HEK293T (cell line): ENCODE measurements around the gene BMP7.

Experiments used
- ARNT ChIP-seq: fragments of 450-650 bp; IDR thresholded peaks from 2 replicates; pipeline ENCODE4 v1.6.1; 2017; ENCODE audit warnings: mild to moderate bottlenecking
- BHLHE40 ChIP-seq: fragments of 450-650 bp; IDR thresholded peaks from 2 replicates; pipeline ENCODE4 v1.6.1; 2016; ENCODE audit warnings: mild to moderate bottlenecking, moderate library complexity, borderline replicate concordance
- FOXK2 ChIP-seq: fragments of 450-650 bp; IDR thresholded peaks from 2 replicates; pipeline ENCODE4 v1.6.1; 2016; ENCODE audit warnings: mild to moderate bottlenecking
- FOXM1 ChIP-seq: fragments of 450-650 bp; IDR thresholded peaks from 2 replicates; pipeline ENCODE4 v1.6.1; 2017; ENCODE audit warnings: mild to moderate bottlenecking, borderline replicate concordance
- NFRKB ChIP-seq: fragments of 450-650 bp; IDR thresholded peaks from 2 replicates; pipeline ENCODE4 v1.6.1; 2016; ENCODE audit warnings: mild to moderate bottlenecking, moderate library complexity
- SUZ12 ChIP-seq: fragments of 450-650 bp; IDR thresholded peaks from 2 replicates; pipeline ENCODE4 v1.6.1; 2016; ENCODE audit warnings: mild to moderate bottlenecking
- ZNF384 ChIP-seq: fragments of 450-650 bp; IDR thresholded peaks from 2 replicates; pipeline ENCODE4 v1.6.1; 2016
- TF ChIP-seq, protein P1 (sequence below): fragments of 450-650 bp; IDR thresholded peaks from 2 replicates; pipeline ENCODE4 v1.6.1; 2016

DNA sequence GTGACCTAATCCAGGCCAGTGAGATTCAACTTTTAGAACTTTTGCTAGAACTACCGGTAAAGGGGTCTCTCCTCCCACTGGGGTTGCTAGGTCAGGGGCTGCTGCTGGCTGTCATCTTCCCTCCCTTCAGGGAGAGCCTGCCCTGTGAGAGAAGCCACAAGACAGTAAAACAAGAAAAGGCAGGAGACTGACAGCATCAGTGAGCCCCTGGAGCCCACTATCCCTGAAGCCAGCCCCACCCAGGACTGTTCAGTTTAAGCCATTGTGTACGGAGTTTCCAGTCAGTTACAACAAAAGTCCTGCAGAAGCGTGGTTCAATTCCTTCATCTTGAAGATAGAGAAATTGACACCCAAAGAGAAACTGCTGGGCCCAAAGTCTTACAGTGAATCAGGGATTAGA is 7.9 kb upstream of the BMP7 start:
- TF ChIP-seq BHLHE40, result no peak
- TF ChIP-seq, protein P1, sequence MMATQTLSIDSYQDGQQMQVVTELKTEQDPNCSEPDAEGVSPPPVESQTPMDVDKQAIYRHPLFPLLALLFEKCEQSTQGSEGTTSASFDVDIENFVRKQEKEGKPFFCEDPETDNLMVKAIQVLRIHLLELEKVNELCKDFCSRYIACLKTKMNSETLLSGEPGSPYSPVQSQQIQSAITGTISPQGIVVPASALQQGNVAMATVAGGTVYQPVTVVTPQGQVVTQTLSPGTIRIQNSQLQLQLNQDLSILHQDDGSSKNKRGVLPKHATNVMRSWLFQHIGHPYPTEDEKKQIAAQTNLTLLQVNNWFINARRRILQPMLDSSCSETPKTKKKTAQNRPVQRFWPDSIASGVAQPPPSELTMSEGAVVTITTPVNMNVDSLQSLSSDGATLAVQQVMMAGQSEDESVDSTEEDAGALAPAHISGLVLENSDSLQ, result no peak
- no peak for TF ChIP-seq NFRKB
- no peak for TF ChIP-seq ZNF384
- no peak for TF ChIP-seq FOXM1
- no peak for TF ChIP-seq ARNT
- TF ChIP-seq SUZ12, result no peak
- no peak for TF ChIP-seq FOXK2
